ENCODE data around the gene NTN1. TPM values are rescaled to one million over a fixed set of nuclear protein-coding genes. Genes with fewer than 3 reads are reported as not detected.

Gene NTN1
- total and polyA plus RNA-seq, 2 of the 4 experiments (the other 2 are of a cell fraction): under 0.01 to 0.07 TPM

- Histone ChIP-seq H3K27me3 (ENCODE audit: control insufficient read depth, insufficient read depth, low read length) (no peaks in the 10 kb centered on the region; the same call in 1 of the 2 replicates), H4K8ac (ENCODE audit: low read depth in 2 of 2, low read length in 2 of 2) (no peak overlapping the region), H3K79me1 (ENCODE audit: low read depth in 1 of 2, low read length in 2 of 2) (no peaks in the 10 kb centered on the region), H3K9me3 (ENCODE audit: control insufficient read depth, insufficient read depth, low read length) (peaks cover 3% of the 10 kb centered on the region), H2BK120ac (ENCODE audit: low read depth, low read length) (no peak overlapping the region), H3K18ac (ENCODE audit: low read depth, low read length) (no peak overlapping the region), H3K9me1 (ENCODE audit: insufficient read depth, low read length) (no peaks in the 10 kb centered on the region), H3K9ac (ENCODE audit: low read depth, low read length) (no peak overlapping the region), H3K27ac (ENCODE audit: insufficient read depth, low read length) (no peak overlapping the region), H2BK5ac (ENCODE audit: low read depth, low read length, poor library complexity, severe bottlenecking) (no peak overlapping the region), H3K36me3 (ENCODE audit: control insufficient read depth, insufficient read depth, low read length) (no peaks in the 10 kb centered on the region), H3K23ac (ENCODE audit: low read depth, low read length) (no peak overlapping the region), H2AK9ac (replicated peaks; ENCODE audit: low read depth, low read length, poor library complexity) (no peak overlapping the region), H3K4ac (ENCODE audit: low read depth, low read length) (no peak overlapping the region), H2AK5ac (ENCODE audit: low read depth, low read length) (no peak overlapping the region), H3K4me1 (ENCODE audit: control insufficient read depth, insufficient read depth, low read length) (peaks cover 2% of the 10 kb centered on the region; the same call in 1 of the 2 replicates), H3K56ac (ENCODE audit: extremely low read depth, insufficient read depth, low read length) (no peak overlapping the region), H2AFZ (replicated peaks; ENCODE audit: low read length, poor library complexity) (no peak overlapping the region), H4K5ac (ENCODE audit: low read depth, low read length) (no peak overlapping the region), H3K14ac (replicated peaks; ENCODE audit: low read depth, low read length) (no peak overlapping the region), H4K91ac (ENCODE audit: insufficient read depth, low read depth, low read length) (no peak overlapping the region), H2BK15ac (ENCODE audit: low read depth, low read length) (no peak overlapping the region), H4K20me1 (ENCODE audit: insufficient read depth, low read length) (no peaks in the 10 kb centered on the region), H2BK20ac (ENCODE audit: low read depth, low read length) (no peak overlapping the region), H3K4me3 (ENCODE audit: insufficient read depth, low read depth, low read length) (no peak overlapping the region), H3K4me2 (ENCODE audit: low read depth, low read length) (no peak overlapping the region)
- TF ChIP-seq CTCF (conservative IDR thresholded peaks at IDR 0.05; ENCODE audit: low read depth, low read length) (no peak), MAZ (IDR thresholded peaks at IDR 0.05; ENCODE audit: borderline replicate concordance, low read depth, low read length) (no peak), SMC3 (IDR thresholded peaks at IDR 0.05; ENCODE audit: low read depth, low read length) (no peak), FOS (IDR thresholded peaks at IDR 0.05; ENCODE audit: low read depth, low read length) (no peak), MAFK (IDR thresholded peaks at IDR 0.05; ENCODE audit: low read depth, low read length) (no peak), ELK1 (IDR thresholded peaks at IDR 0.05; ENCODE audit: borderline replicate concordance, low read depth, low read length) (no peak), RFX5 (IDR thresholded peaks at IDR 0.05; ENCODE audit: low read depth, low read length) (no peak), BHLHE40 (IDR thresholded peaks at IDR 0.05; ENCODE audit: low read depth, low read length) (no peak)
- ChIA-PET POLR2A (ENCODE audit: unreplicated experiment) (no interaction called here), CTCF (no interaction called here)
- no CpG with 5 or more reads among the region's 6 CpGs for WGBS, 2 experiments (ENCODE audit: extremely low coverage in 2 of 2, insufficient read length in 1 of 2)
- ATAC-seq (ENCODE audit: low read depth) (no peak), DNase-seq (no peak)
- dilution Hi-C loops (cut with HindIII; ENCODE audit: low sequenced_read_pairs, unreplicated experiment): no loop called here
- in situ Hi-C loops (cut with MboI; ENCODE audit: low sequenced_read_pairs): no loop called here
- intact Hi-C loops (cut with micrococcal nuclease): no loop called here
- no TSS peak for BruUV-seq (replicated peaks)
Observed at GRCh38 chr17:9167379-9167778, 146.1 kb downstream of the NTN1 start.
